Testis (tissue), 2 donors: ENCODE data around the gene NARS2.

Experiments used
- CTCF ChIP-seq, 3 experiments: fragments of 450-650 bp in 2 of 3; fragments of 200-600 bp in 1 of 3; sonication (generic) in 1 of 3; IDR thresholded peaks; one replicate each; pipeline ENCODE4 v1.5.1; 2016 to 2019; ENCODE audit warnings: antibody characterized with exemption in 3 of 3, mild to moderate bottlenecking in 2 of 3, moderate library complexity in 1 of 3
- POLR2A ChIP-seq: fragments of 450-650 bp; IDR thresholded peaks from one replicate; pipeline ENCODE4 v1.6.1; 2017; ENCODE audit warnings: antibody characterized with exemption, mild to moderate bottlenecking, moderate library complexity

GRCh38 chr11:78432956-78433355, 141.7 kb downstream of the NARS2 start:
- TF ChIP-seq CTCF (IDR thresholded peaks at IDR 0.05) (no peak), POLR2A (no peak)
